Astrocyte of the hippocampus (primary cell): ENCODE data around the gene TLE1.
A peak's percentile ranks its signal among the peaks of the same experiment; 100 is the strongest.

ENCODE experiments used
- DNase-seq: peaks from one replicate; pipeline ENCODE4 v3.0.0; 2011; ENCODE audit warnings: low read depth, low spot score

TLE1 gene

DNA sequence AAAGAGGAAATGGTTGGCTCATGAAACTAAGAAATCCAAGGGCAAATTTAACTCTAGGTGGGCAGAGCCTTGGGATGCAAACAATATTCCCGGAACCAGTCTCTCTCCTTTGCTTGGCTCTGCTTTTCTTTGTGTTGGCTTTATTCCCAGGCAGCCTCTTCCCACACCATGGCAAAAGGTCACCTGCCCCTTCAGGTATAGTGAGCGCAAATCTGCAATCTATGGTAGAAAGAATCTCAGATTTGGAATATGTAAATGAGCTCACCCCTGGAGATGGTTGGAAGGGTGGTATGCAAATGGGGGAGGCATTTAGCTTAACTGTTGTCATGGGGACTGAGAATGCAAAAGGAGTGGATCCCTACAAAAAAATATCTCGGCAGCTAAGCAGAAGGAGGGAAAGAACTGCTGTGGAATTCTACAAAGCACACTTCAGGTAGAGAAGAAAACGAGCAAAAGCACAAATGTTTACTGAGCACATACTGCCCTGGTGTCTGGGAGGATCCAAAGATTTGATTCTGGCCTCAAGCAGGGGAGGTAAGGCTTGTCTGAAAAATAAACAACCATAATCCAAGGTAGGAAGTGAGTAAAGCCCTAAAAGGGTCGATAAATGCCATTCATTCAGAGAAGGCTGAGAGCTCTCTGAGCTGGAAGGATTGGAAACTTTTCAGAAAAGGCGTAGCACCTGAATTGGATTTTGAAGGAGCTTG, 139.7 kb downstream of the TLE1 start:
- no peak for DNase-seq

DNA sequence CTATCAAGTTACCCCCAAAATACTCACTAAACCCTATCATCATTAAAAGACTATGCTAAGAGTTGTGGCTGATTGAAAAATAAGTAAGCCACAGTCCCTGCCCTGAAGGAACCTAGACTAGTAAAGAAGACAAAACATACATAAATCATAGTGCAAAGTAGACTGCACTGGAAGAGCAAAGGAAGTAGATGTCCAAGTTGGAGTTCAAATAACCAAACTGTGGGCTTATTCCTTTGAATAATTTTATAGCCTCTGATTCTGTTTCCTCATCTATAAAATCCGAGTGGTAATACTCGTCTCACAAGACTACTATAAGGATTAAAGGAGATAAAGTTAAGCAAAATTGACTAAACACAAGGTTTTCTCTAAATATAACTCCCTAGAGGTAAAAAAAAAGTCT, 140.4 kb downstream of the TLE1 start:
- no peak for DNase-seq

- DNase-seq, result no peak
These were observed 142.9 kb downstream of the TLE1 start for GRCh38 chr9:81546489-81546888.

DNA sequence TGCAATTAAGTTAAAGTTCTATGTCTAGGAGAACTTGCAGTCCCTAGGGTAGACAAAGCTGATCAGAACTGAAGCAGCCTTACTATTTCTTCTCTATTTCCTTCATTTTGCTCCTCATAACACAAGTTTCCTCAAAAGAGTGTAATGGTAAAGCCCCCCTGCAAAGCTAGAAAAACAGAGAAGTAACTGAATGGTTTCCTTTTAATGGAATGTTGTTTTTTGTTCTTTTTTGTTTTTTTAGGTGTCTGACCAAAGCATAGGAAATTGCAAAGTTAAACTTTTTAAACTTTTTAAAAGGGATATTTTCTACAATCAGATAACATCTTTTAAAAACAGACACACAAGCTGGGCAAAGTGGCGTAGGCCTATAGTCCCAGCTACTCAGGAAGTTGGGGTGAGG, 145.7 kb downstream of the TLE1 start:
- DNase-seq, result peak; percentile 12

DNA sequence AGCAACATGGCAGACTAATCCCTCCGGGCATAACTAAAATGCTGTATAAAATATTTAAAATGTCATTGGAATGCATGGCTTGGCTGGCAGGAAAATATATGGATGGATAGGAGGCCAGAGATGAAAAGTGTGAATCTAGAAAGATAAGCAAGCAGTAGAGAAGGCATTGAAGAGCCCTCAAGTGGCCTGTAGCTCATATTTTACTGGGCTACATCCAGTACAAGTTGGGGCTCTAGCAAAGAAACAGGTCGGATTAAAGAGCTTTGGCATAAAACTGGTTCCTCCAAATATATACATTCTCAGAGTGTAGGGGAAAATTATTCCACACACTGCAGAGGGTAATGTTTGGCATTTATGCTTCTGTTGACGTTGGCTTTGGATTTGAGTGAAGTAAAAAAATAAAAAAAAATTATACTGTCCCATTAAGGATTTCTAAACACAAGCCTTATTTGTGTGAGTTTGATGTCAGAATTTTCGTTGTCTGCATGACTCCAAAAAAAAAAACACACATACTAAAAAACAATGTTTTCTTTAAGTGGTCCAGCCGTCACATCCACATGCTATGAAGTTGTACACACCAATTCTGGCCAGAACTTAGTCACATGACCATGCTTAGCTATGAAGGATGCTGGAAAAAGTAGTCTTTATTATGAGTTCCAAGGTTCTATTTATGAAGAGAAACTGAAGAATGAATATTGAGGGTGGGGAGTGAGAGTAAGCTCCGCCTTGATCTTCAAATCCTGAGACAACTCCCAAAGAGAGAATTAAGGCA, 147.0 kb downstream of the TLE1 start:
- DNase-seq, result no peak

GRCh38 chr9:81540142-81540710, 149.1 kb downstream of the TLE1 start:
- no peak for DNase-seq

- DNase-seq, result no peak
These were observed 150.0 kb downstream of the TLE1 start for GRCh38 chr9:81539317-81539716.

GRCh38 chr9:81538890-81539289, 150.5 kb downstream of the TLE1 start:
- DNase-seq, result no peak

- no peak for DNase-seq
These were observed 151.4 kb downstream of the TLE1 start for GRCh38 chr9:81537964-81538363.

- DNase-seq, result no peak
These were observed 152.9 kb downstream of the TLE1 start for GRCh38 chr9:81536242-81537025.

DNA sequence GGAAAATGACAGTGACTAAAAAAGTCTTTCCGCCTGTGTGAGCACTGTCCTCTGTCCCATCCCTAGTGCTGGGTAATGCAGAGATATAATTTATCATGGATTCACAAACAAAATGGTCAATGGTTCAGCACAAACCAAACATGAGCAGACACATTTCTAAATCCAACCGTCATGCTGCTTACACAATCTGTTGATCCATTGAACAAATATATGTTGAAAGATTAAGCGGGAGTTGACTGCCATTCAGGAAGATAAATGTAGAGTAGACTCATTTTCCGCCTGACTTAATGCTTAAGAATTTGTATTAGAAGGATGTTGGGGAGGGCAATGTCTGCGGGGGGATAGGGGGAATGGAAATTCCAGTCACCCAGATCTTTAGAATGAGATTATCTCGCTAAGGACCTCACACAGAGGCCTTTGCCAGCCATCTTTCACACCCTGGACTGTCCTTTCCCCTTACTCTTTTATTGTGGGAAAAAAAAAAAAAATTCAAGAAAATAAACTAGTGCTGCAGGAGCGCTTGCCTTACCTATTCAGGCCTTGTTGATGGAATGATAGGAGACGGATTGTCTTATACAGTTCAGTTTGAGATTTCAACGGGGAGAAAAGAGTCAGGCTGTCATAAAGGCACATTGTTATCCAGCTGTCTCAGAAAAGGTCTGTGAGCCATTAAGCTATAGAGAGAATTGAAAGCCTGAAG, 153.7 kb downstream of the TLE1 start:
- peak; percentile 39 for DNase-seq

- no peak for DNase-seq
These were observed 155.0 kb downstream of the TLE1 start for GRCh38 chr9:81534138-81534875.
